ENCODE measurements around the gene OPRPN.
A peak's percentile ranks its signal among the peaks of the same experiment; 100 is the strongest.

The OPRPN gene, protein sequence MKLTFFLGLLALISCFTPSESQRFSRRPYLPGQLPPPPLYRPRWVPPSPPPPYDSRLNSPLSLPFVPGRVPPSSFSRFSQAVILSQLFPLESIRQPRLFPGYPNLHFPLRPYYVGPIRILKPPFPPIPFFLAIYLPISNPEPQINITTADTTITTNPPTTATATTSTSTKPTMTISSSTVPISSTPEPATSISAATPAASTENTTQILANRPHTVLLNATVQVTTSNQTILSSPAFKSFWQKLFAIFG

DNA sequence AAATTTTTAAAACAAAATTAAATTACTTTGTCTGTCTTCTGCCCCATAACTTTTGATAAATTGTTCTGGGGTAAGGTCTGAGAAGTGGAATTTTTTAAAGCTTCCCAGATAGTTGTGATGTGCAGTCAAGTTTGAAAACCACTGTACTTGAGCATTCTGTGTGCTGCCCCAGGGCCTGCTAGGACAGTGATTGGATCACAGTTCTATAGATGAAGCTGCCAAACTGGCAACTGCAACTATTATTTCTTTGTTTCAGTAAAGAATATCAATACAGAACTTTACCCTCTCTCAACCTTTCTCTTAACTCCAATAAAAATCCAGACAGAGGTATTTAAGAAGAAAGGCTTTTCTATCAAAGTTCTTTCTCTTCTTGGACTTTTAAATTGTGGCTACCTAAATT, at the start of gene OPRPN:
OPRPN (plus strand) TSS at position 361 of the 400 bp plus-strand sequence. CDS start 1,346 bp downstream, outside the sequence.
- no peak for DNase-seq

DNA sequence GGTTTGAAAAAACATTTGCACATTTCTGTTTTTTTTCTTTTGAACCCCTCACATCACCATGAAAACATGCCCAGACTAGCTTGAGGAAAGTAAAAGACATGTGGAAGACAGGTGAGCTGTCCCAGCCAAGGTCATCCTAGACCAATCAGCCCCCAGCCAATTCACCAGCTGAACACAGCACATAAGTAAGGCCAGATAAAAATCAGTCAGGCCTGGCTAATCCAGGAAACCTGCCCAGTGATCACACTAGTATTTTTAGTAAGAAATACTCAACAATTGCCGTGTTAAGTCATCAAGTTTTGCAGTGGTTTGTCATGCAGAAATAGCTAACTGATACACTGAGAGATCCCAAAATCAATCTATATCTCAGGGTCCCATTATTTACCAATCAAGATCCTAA, 41.6 kb upstream of the OPRPN start:
- DNase-seq: no peak

DNA sequence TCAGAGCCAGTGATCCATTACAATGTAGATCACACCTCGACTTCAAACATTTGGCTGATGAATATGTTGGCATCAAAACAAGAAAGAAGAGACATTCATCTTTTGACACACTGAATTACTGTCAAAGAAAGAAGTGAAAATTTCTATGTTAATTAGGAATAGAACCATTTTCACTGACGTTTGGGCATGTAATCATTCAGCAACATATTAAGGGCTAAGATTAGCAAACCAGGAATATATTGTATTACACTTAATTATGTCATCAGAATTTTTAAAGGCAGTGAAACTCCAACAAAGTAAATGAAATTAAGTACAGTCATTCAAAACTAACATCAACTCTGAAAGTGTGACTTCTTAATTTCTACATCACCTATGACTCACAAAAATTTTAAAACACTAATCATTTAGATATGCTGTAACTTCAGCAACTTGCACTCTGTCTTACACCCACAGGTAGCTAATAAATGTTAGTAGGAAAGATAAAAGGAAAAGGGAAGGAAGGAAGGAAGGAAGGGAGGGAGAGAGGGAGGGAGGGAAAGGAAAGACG, 38.6 kb upstream of the OPRPN start:
- DNase-seq: no peak

DNA sequence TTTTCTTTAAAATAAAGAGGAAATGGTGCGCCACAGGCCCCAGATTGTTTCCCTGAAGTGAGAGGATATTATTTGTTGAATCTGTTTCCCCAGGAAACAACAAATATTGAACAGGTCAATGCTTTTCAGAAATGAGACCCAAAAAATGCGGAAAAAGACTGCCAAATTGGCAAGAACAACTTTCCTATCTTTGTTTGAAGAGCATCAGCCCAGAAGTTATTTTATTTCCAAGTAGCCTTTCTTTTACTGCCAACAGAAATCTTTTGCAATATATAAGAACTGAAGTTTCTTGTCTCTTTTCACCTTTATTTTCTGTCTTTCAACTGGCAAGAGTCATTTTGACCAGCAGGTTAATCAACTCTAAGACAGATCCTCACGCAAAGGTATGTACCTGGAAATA, 37.3 kb upstream of the OPRPN start, which contains the start of gene SMR3A:
SMR3A (plus strand) TSS at position 301 of the 400 bp plus-strand sequence. CDS start 1,356 bp downstream, outside the sequence.
- no peak for DNase-seq

GRCh38 chr4:70364002-70364401, 33.7 kb upstream of the OPRPN start:
- no peak for DNase-seq

DNA sequence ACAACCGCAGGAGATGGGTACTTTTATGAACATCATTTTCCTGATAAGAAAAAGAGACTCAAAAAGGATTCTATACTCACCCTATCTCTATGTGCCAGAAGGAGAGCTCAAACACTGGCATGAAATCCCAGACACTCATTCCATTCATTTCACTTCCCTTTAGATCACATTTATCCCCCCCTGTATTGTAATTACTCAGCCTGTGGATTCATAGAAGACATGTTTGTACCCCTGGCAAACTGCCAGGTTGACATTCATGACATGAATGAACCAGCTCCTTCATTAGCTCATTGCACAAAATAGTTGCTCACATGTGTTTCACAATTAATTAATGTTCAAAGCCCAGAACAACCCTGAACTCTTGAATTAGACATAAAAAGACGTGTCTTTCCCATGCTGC, 32.3 kb upstream of the OPRPN start:
- DNase-seq: peak; percentile 0

- DNase-seq: no peak
Measured at GRCh38 chr4:70367813-70368212, 29.9 kb upstream of the OPRPN start.

DNA sequence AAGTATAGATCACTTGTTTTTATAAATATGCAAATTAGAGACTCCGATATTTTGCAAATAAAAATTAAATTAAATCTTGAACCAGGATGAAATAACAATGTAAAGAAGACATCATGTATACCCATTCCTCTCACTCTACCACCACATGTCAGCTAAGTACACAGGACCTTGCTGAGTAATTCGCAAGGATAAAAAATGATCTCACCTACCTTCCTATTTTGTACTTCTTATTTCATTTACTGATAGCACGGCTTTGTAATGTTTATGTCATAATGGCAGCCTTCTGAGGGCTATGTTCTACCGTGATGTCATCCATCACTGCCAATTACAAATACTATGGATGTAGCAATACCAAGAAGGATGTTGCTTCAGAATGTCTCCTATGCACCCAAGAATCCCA, 25.8 kb upstream of the OPRPN start:
- no peak for DNase-seq

DNA sequence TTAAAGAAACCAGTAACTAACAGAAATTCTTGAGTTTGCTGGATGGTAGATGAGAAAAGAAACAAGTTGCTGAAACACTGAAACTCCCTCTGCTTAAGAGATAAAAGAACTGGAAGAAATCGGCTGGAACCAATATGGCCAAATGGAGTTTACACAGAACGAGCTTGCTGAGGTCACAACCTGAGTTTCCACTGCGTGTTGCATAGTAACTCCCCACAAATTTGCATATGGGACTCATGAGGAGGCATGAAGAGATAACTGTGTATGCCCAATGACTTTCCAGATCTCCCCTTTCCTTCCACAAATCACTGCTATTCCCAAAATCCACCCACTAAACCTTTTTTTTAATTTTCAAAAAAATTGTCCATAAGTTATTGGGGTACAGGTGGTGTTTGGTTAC, 25.0 kb upstream of the OPRPN start:
- no peak for DNase-seq

- DNase-seq: no peak
Measured at GRCh38 chr4:70380578-70380977, 17.2 kb upstream of the OPRPN start.

- no peak for DNase-seq
Measured at GRCh38 chr4:70382691-70383181, 15.0 kb upstream of the OPRPN start, which contains the start of gene SMR3B. Gene SMR3B, plus strand, starts transcription at chr4:70383131. Its CDS starts 1,380 bp downstream, at chr4:70384511.

DNA sequence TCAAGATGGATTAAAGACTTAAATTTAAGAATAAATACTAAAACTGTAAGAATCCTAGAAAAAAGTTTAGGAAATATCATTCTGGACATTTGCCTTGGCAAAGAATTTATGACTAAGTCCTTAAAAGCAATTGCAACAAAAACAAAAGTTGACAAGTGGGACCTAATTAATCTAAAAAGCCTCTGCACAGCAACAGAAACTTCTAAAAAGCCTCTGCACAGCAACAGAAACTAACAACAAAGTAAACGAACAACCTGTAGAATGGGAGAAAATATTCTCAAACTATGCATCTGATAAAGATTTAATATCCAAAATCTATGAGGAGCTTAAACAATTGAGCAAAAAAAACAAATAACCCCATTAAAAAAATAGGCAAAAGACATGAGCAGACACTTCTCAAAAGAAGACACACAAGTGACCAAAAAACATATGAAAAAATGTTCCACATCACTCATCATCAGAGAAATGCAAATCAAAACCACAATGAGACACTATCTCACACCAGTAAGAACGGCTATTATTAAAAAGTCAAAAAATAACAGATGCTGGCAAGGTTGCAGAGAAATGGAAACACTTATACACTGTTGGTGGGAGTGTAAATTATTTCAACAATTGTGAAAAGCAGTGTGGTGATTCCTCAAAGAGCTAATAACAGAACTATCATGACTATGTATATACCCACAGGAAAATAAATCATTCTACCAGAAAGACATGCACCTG, 5.5 kb upstream of the OPRPN start:
- no peak for DNase-seq

- DNase-seq: no peak
Measured at GRCh38 chr4:70399319-70399718, 1.6 kb downstream of the OPRPN start.

DNA sequence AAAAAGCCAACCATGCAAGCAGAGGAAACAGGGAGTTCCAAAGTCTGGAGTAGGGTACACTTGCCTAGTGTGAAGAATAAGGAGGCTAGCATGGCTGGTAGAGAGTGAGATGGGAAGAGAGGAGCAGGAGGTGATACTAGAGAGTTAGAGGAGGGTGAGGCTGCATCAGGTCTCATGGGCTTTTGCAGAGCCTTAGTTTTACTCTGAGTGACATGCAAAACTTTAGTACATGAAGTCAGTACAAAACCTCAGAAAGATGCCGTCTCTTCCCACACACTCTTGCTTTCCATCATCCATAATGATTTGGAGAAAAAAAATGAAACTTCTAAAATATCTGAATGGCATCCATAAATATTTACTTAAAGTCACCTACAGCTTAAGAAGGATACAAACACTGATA, 5.0 kb downstream of the OPRPN start:
- DNase-seq: no peak

- no peak for DNase-seq
Measured at GRCh38 chr4:70405765-70406164, 8.0 kb downstream of the OPRPN start.

DNA sequence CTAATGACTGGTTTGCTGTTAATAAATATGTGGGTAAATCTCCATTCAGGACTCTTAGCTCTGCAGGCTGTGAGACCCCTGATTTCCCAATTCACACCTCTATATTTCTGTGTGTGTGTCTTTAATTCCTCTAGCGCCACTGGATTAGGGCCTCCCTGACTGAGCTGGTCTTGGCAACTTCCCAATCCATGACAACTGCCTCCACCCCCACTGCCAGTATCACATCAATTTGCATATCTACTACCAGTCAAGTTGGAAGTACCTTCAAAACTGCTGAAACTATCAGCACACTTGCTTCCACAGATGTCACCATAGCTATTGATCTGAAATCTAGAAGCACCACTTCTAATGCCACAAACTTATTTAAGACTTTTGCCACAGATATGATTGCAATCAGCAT, 27.6 kb downstream of the OPRPN start:
- DNase-seq: no peak

DNA sequence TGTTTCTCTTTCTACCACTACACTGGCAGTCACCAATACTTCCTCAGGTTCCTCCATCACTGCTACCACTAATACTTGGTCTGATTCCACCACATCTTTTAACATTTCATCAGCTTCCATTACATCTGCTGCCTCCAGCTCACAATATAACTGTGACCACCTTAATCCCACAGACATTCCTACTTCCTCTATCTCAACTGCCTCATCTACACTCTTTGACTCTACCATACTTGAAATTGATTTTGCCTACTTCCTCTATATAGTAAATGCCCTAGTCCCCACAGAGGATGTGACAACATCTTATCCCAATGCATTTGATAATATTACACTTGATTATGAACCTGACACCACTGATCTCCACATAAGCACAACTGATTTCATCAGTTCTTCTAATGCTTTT, 29.0 kb downstream of the OPRPN start:
- DNase-seq: no peak

- DNase-seq: no peak
Measured at GRCh38 chr4:70437197-70437596, 39.5 kb downstream of the OPRPN start.

DNA sequence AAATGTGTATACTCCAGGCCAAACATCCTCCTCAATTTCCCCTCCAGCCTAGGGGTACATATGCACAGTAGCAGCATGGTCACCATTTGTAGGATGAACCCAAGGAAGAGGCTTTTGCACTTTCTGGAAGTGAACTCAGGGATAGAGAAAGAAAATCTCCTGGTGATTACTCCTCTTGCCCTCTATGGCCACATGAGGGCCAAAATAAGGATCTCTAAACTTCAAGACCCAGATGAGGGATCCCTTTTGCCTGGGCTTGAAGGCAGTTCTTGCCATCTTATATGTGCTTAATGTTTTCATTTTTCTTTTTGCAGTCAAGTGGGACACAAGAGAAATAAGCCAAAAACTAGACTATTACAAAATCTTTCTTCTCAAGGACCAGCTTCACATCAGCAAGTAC, 44.7 kb downstream of the OPRPN start:
- no peak for DNase-seq

DNA sequence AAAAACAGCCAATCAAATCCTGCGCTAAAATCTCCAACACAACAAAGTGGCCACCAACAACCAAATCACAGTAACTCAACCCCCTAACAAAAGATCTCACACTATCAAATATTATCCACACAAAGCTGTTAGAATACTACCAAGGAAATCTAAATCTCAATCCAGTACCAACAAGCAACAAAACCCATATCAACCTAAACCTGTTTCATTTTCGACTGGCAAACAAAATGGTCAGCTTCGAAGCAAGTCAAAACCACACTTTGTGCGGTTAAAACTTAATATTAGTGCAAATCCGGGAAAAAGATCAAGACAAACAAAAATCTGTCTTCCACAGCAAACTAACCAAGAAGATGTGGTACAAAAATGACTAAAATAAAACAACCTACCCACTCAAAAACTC, 45.6 kb downstream of the OPRPN start:
- DNase-seq: no peak

- DNase-seq: no peak
Measured at GRCh38 chr4:70449220-70449619, 51.5 kb downstream of the OPRPN start.

- no peak for DNase-seq
Measured at GRCh38 chr4:70452946-70453345, 55.2 kb downstream of the OPRPN start.
